HG03432 (cell line): ENCODE data around the gene HOXB5.

ENCODE experiments used
- ATAC-seq: cut with Tn5 transposase; IDR thresholded peaks from one replicate; pipeline ENCODE4 v1.9.1; 2021; ENCODE audit warnings: mild to moderate bottlenecking, moderate library complexity; ENCODE audit not compliant: unreplicated experiment

HOXB5 gene

GRCh38 chr17:48591255-48592056 is 2.1 kb downstream of the HOXB5 start:
- no peak for ATAC-seq

- ATAC-seq = no peak
These were observed 2.9 kb downstream of the HOXB5 start for GRCh38 chr17:48590607-48591161.

GRCh38 chr17:48589831-48590606 is 3.6 kb downstream of the HOXB5 start, which contains the start of gene HOXB3:
TSS of gene HOXB3 (minus strand) at chr17:48590241. CDS start at chr17:48552474, 37,767 bp downstream.
- no peak for ATAC-seq

GRCh38 chr17:48589060-48589830 is 4.3 kb downstream of the HOXB5 start:
- ATAC-seq = no peak

GRCh38 chr17:48588528-48588927 is 5.1 kb downstream of the HOXB5 start:
- ATAC-seq = no peak

- ATAC-seq = no peak
These were observed 5.5 kb downstream of the HOXB5 start for GRCh38 chr17:48588074-48588415.

- ATAC-seq = no peak
These were observed 6.1 kb downstream of the HOXB5 start for GRCh38 chr17:48587276-48588073.

- no peak for ATAC-seq
These were observed 7.0 kb downstream of the HOXB5 start for GRCh38 chr17:48586355-48587258.

GRCh38 chr17:48584223-48584741 is 9.3 kb downstream of the HOXB5 start:
- no peak for ATAC-seq

GRCh38 chr17:48583708-48584222 is 9.8 kb downstream of the HOXB5 start:
- ATAC-seq = no peak

- no peak for ATAC-seq
These were observed 10.9 kb downstream of the HOXB5 start for GRCh38 chr17:48582750-48583069.

GRCh38 chr17:48579760-48580554 is 13.6 kb downstream of the HOXB5 start:
- no peak for ATAC-seq

- no peak for ATAC-seq
These were observed 14.2 kb downstream of the HOXB5 start for GRCh38 chr17:48579471-48579759.

- ATAC-seq = peak; percentile 34
These were observed 14.7 kb downstream of the HOXB5 start for GRCh38 chr17:48578616-48579470.

- ATAC-seq = peak; percentile 42
These were observed 15.5 kb downstream of the HOXB5 start, which contains the start of gene HOXB4 for GRCh38 chr17:48577946-48578615. TSS of gene HOXB4 (minus strand) at chr17:48578350. CDS start at chr17:48578319, 31 bp downstream.

- no peak for ATAC-seq
These were observed 16.1 kb downstream of the HOXB5 start for GRCh38 chr17:48577330-48577945.
